ENCODE measurements around the gene PSMD1. TPM values are rescaled to one million over a fixed set of nuclear protein-coding genes. Genes with fewer than 3 reads are reported as not detected.

Gene PSMD1
- total and polyA plus RNA-seq, 2 of the 8 experiments (the other 6 are each of a cell fraction or from before 2014, with no cell fraction given), result 179 to 272 TPM

- peaks cover 24 to 36% (median 33%) of the 10 kb centered on the region in 4 experiments for H3K27me3 ChIP-seq (replicated peaks in 1 of 4; ENCODE audit: control insufficient read depth in 3 of 4, extremely low read depth in 1 of 4, insufficient read depth in 3 of 4, low read length in 3 of 4)
- H2BK120ac ChIP-seq (replicated peaks; ENCODE audit: low read depth, low read length), result no peak overlapping the region
- no peaks in the 10 kb centered on the region for H4K20me1 ChIP-seq (replicated peaks in 1 of 2; ENCODE audit: control insufficient read depth in 1 of 2, insufficient read depth in 2 of 2, low read length in 2 of 2)
- H4K8ac ChIP-seq (ENCODE audit: extremely low read depth, insufficient read depth, low read length), result no peak overlapping the region
- no peak overlapping the region for H3K4ac ChIP-seq (replicated peaks; ENCODE audit: insufficient read length, low read depth, low read length)
- H2AK5ac ChIP-seq (ENCODE audit: low read depth, low read length), result no peak overlapping the region
- DNase-seq (ENCODE audit: low read depth in 1 of 2, low spot score in 2 of 2) (peak in 1 of 2 experiments; percentile 53), FAIRE-seq (no peak)
- no peak overlapping the region for H2BK5ac ChIP-seq (ENCODE audit: low read depth, low read length)
- H3K4me3 ChIP-seq (ENCODE audit: extremely low read depth in 1 of 4, insufficient read depth in 2 of 4, low read depth in 3 of 4, low read length in 4 of 4), result peak overlapping the region; percentile 33 to 71 (median 46)
- H3K79me1 ChIP-seq (ENCODE audit: low read depth, low read length), result no peaks in the 10 kb centered on the region
- H2AFZ ChIP-seq (ENCODE audit: low read length), result peak overlapping the region; percentile 76; the same call in 1 of the 2 replicates
- 0 out of 2 replicates have a peak overlapping the region, but pooled peaks have one; percentile 32 for H2BK20ac ChIP-seq (ENCODE audit: low read length)
- CTCF ChIA-PET (ENCODE audit: partially characterized antibody), result interaction anchor here (0.7 to 7.2 kb wide), 9 partner anchors 14 to 214 kb away, joined by 3 to 38 read pairs (median 4); no protein-coding TSS in a partner anchor
- H3K9ac ChIP-seq (replicated peaks in 1 of 4; ENCODE audit: extremely low read depth in 1 of 4, low read depth in 3 of 4, low read length in 3 of 4), result no peak overlapping the region
- no peak overlapping the region for H2BK15ac ChIP-seq (ENCODE audit: low read length)
- H3K23ac ChIP-seq (ENCODE audit: insufficient read length), result no peak overlapping the region
- no peak overlapping the region for H4K5ac ChIP-seq (ENCODE audit: insufficient read length, low read depth, low read length)
- WGBS, 2 experiments (ENCODE audit: extremely low coverage in 1 of 2, insufficient coverage in 1 of 2, insufficient read length in 1 of 2, insufficient replicate concordance in 2 of 2, low coverage in 1 of 2, low lambda C conversion rate in 2 of 2, missing lambda C conversion rate in 1 of 2), result 34% methylated on average over 11 of the region's 21 CpGs; no CpG with 5 or more reads in 1 of the 2 experiments
- H3K27ac ChIP-seq (ENCODE audit: low read depth, low read length), result no peak overlapping the region
- H3K4me2 ChIP-seq (ENCODE audit: insufficient read depth in 1 of 2, low read depth in 2 of 2, low read length in 2 of 2), result peak overlapping the region; percentile 85 to 100
- H3K23me2 ChIP-seq (ENCODE audit: low read depth, low read length), result peaks cover 5% of the 10 kb centered on the region
- peaks cover 0 to 6% (median under 1%) of the 10 kb centered on the region in 4 experiments; a peak in 4 of 7 replicates for H3K4me1 ChIP-seq (replicated peaks in 1 of 4; ENCODE audit: control insufficient read depth in 3 of 4, insufficient read depth in 4 of 4, low read length in 3 of 4)
- H3K79me2 ChIP-seq (ENCODE audit: control insufficient read depth in 1 of 2, insufficient read depth in 2 of 2, low read length in 2 of 2), result no peaks in the 10 kb centered on the region
- no peak overlapping the region for H3K56ac ChIP-seq (replicated peaks; ENCODE audit: insufficient read length, low read depth, low read length)
- H3K14ac ChIP-seq (ENCODE audit: insufficient read length), result no peak overlapping the region
- TF ChIP-seq RAD21 (IDR thresholded peaks at IDR 0.05 in 1 of 2, conservative IDR thresholded peaks at IDR 0.05 in 1 of 2; ENCODE audit: low read depth in 2 of 2, low read length in 2 of 2), result no peak
- no peak for TF ChIP-seq USF2 (IDR thresholded peaks at IDR 0.05; ENCODE audit: low read length)
- no peak for TF ChIP-seq FOSL1 (IDR thresholded peaks at IDR 0.05; ENCODE audit: insufficient read depth, low read depth, low read length)
- no peak for TF ChIP-seq NANOG (IDR thresholded peaks at IDR 0.05; ENCODE audit: insufficient read depth, low read depth, low read length, poor library complexity, severe bottlenecking)
- TF ChIP-seq POU5F1 (IDR thresholded peaks at IDR 0.05; ENCODE audit: low read depth, low read length), result no peak
- TF ChIP-seq EZH2 (IDR thresholded peaks at IDR 0.05; ENCODE audit: low read depth, low read length, severe bottlenecking), result peak; percentile 9
- no peak overlapping the region for H4K91ac ChIP-seq (replicated peaks; ENCODE audit: insufficient read length, low read length)
- H3K18ac ChIP-seq (ENCODE audit: extremely low read depth, low read length), result no peak overlapping the region
- no peaks in the 10 kb centered on the region for H3K36me3 ChIP-seq (ENCODE audit: control insufficient read depth in 2 of 4, insufficient read depth in 4 of 4, low read length in 3 of 4)
- H3K9me3 ChIP-seq (ENCODE audit: insufficient read depth in 2 of 2, low read depth in 1 of 2, low read length in 1 of 2), result no peaks in the 10 kb centered on the region
- POLR2A ChIA-PET (ENCODE audit: partially characterized antibody), result interaction anchor here (1.0 kb wide), 1 partner anchor 153 kb away, joined by 3 read pairs; no protein-coding TSS in a partner anchor
- H2BK12ac ChIP-seq (ENCODE audit: low read depth, low read length), result peak overlapping the region; percentile 80; the same call in 1 of the 2 replicates
Measured at GRCh38 chr2:231038483-231039293, 18.0 kb upstream of the PSMD1 start.
